Measurements from ENCODE around the gene PSMB11. TPM values are rescaled to one million over a fixed set of nuclear protein-coding genes. Genes with fewer than 3 reads are reported as not detected.

Gene PSMB11
- total and polyA plus RNA-seq, 4 experiments from 2014 or later, result not detected

- peaks cover 21 to 36% (median 30%) of the 10 kb centered on the region in 4 donors for H3K4me1 Mint-ChIP-seq
- ChIA-PET CTCF (ENCODE audit: partially characterized antibody) (interaction anchor here (1.1 to 3.7 kb wide), 16 partner anchors 9 to 308 kb away, joined by 3 to 40 read pairs (median 6); partner anchors contain the start of genes ACIN1, AJUBA, C14orf119 and CDH24), POLR2A (ENCODE audit: partially characterized antibody) (interaction anchor here (0.6 to 2.5 kb wide), 11 partner anchors 8 to 142 kb away, joined by 3 to 29 read pairs (median 3); partner anchors contain the start of genes ACIN1, C14orf119, CEBPE and PRMT5)
- Histone ChIP-seq H3K4me3 (ENCODE audit: low read length in 2 of 2) (no peak overlapping the region), H3K36me3 (ENCODE audit: insufficient read depth, low read length) (peaks cover 56% of the 10 kb centered on the region), H3K27me3 (ENCODE audit: insufficient read depth, low read length) (no peaks in the 10 kb centered on the region), H3K9me3 (ENCODE audit: control insufficient read depth in 1 of 2, low read length in 2 of 2) (no peaks in the 10 kb centered on the region), H3K27ac (ENCODE audit: low read depth, low read length) (peak overlapping the region; percentile 69), H3K4me1 (ENCODE audit: insufficient read depth, low read length) (peaks cover 28% of the 10 kb centered on the region)
- peaks cover 21 to 69% of the 10 kb centered on the region in 2 donors for H3K36me3 Mint-ChIP-seq
- peak overlapping the region; percentile 93 to 99 (median 94) for H3K4me3 Mint-ChIP-seq
- peak overlapping the region; percentile 89 to 98 (median 95) for H3K27ac Mint-ChIP-seq
- intact Hi-C loops (cut with micrococcal nuclease), result no loop called here
- DNase-seq, result no peak
- no peaks in the 10 kb centered on the region for H3K27me3 Mint-ChIP-seq
- no peaks in the 10 kb centered on the region for H3K9me3 Mint-ChIP-seq
These were observed 30.0 kb downstream of the PSMB11 start for GRCh38 chr14:23071921-23072539.

GRCh38 chr14:23074906-23075305 lies 32.9 kb downstream of the PSMB11 start:
- Mint-ChIP-seq H3K36me3 (peaks cover 39 to 78% of the 10 kb centered on the region in 2 donors), H3K27ac (peak overlapping the region in 1 of 7 donors; percentile 23), H3K9me3 (no peaks in the 10 kb centered on the region), H3K4me3 (no peak overlapping the region), H3K27me3 (no peaks in the 10 kb centered on the region), H3K4me1 (peaks cover 17 to 25% (median 24%) of the 10 kb centered on the region in 4 donors)
- CTCF ChIA-PET (ENCODE audit: partially characterized antibody), result interaction anchor here (0.7 to 1.9 kb wide), 4 partner anchors 17 to 113 kb away, joined by 3 to 7 read pairs (median 3); partner anchors contain the start of genes ACIN1 and C14orf119
- no peak for DNase-seq
- no peaks in the 10 kb centered on the region for H3K27me3 ChIP-seq (ENCODE audit: insufficient read depth, low read length)
- POLR2A ChIA-PET (ENCODE audit: partially characterized antibody), result no interaction called here
- no peak overlapping the region for H3K27ac ChIP-seq (ENCODE audit: low read depth, low read length)
- peaks cover 69% of the 10 kb centered on the region for H3K36me3 ChIP-seq (ENCODE audit: insufficient read depth, low read length)
- intact Hi-C loops (cut with micrococcal nuclease), result no loop called here
- no peak overlapping the region for H3K4me3 ChIP-seq (ENCODE audit: low read length in 2 of 2)
- peaks cover 22% of the 10 kb centered on the region for H3K4me1 ChIP-seq (ENCODE audit: insufficient read depth, low read length)
- H3K9me3 ChIP-seq (ENCODE audit: control insufficient read depth in 1 of 2, low read length in 2 of 2), result no peaks in the 10 kb centered on the region

DNA sequence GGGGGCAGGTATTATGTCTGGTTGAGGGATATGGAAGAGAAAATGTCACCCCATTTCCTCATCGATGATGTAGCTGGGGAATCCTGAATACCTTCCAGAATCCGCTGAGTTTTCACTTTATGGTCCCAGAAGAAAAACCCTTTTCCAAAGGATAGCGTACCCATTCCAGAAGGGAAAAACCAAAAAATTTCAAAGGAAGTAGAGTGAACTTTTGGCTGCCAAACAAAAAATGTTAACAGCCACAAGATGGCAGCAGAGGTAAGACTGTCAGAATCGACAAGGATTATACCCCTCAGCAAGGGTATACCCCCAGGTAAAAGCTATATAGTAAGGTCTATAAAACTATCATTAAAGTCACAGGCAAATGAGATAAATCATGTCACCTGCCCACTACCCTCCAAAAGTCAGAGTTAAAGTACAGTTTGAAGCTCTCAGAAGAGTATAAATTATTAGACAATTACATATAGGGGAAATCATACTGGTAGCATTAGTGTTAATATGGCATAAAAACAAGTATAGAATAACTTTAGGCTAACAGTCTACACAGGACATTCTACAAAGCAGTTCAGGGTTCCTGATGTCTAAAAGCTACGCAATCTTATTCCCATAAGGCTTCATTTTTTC lies 34.9 kb downstream of the PSMB11 start:
- DNase-seq, result peak in 4 of 5 donors; percentile 25 to 42 (median 38)
- CTCF ChIA-PET (ENCODE audit: partially characterized antibody), result interaction anchor here (0.6 to 5.6 kb wide), 34 partner anchors 8 to 359 kb away, joined by 3 to 47 read pairs (median 4); partner anchors contain the start of genes ACIN1, AJUBA, C14orf119 and CDH24

GRCh38 chr14:23077962-23078361 lies 36.0 kb downstream of the PSMB11 start:
- intact Hi-C loops (cut with micrococcal nuclease), result loop anchor here (1.0 to 2.0 kb wide), 3 partner anchors 9 to 109 kb away; no protein-coding TSS in a partner anchor
- Mint-ChIP-seq H3K4me1 (peaks cover 0 to 9% (median 8%) of the 10 kb centered on the region in 4 donors), H3K36me3 (peaks cover 51 to 79% of the 10 kb centered on the region in 2 donors), H3K9me3 (no peaks in the 10 kb centered on the region), H3K27ac (peak overlapping the region in 1 of 7 donors; percentile 59), H3K27me3 (no peaks in the 10 kb centered on the region), H3K4me3 (no peak overlapping the region)
- Histone ChIP-seq H3K27me3 (ENCODE audit: insufficient read depth, low read length) (no peaks in the 10 kb centered on the region), H3K9me3 (ENCODE audit: control insufficient read depth in 1 of 2, low read length in 2 of 2) (no peaks in the 10 kb centered on the region), H3K4me1 (ENCODE audit: insufficient read depth, low read length) (no peaks in the 10 kb centered on the region), H3K4me3 (ENCODE audit: low read length in 2 of 2) (no peak overlapping the region), H3K36me3 (ENCODE audit: insufficient read depth, low read length) (peaks cover 83% of the 10 kb centered on the region), H3K27ac (ENCODE audit: low read depth, low read length) (no peak overlapping the region)
- no peak for DNase-seq
- ChIA-PET POLR2A (ENCODE audit: partially characterized antibody) (interaction anchor here (0.9 to 2.4 kb wide), 4 partner anchors 9 to 43 kb away, joined by 3 to 16 read pairs (median 4); partner anchors contain the start of genes ACIN1 and C14orf119), CTCF (ENCODE audit: partially characterized antibody) (interaction anchor here (1.0 to 5.6 kb wide), 21 partner anchors 8 to 358 kb away, joined by 3 to 47 read pairs (median 6); partner anchors contain the start of genes ACIN1, C14orf119, CDH24 and CEBPE)

More for the DNA sequence above, 34.9 kb downstream of the PSMB11 start:
- H3K9me3 Mint-ChIP-seq, result no peaks in the 10 kb centered on the region
- peak overlapping the region in 3 of 7 donors; percentile 16 to 70 (median 57) for H3K27ac Mint-ChIP-seq
- no peak overlapping the region for H3K27ac ChIP-seq (ENCODE audit: low read depth, low read length)
- intact Hi-C loops (cut with micrococcal nuclease), result loop anchor here (1.0 to 2.0 kb wide), 3 partner anchors 8 to 110 kb away; no protein-coding TSS in a partner anchor
- peaks cover 5% of the 10 kb centered on the region for H3K4me1 ChIP-seq (ENCODE audit: insufficient read depth, low read length)
- no peak overlapping the region for H3K4me3 ChIP-seq (ENCODE audit: low read length in 2 of 2)
- H3K27me3 ChIP-seq (ENCODE audit: insufficient read depth, low read length), result no peaks in the 10 kb centered on the region
- H3K9me3 ChIP-seq (ENCODE audit: control insufficient read depth in 1 of 2, low read length in 2 of 2), result no peaks in the 10 kb centered on the region
- peaks cover 87% of the 10 kb centered on the region for H3K36me3 ChIP-seq (ENCODE audit: insufficient read depth, low read length)
- no peaks in the 10 kb centered on the region for H3K27me3 Mint-ChIP-seq
- peaks cover 55 to 87% of the 10 kb centered on the region in 2 donors for H3K36me3 Mint-ChIP-seq
- POLR2A ChIA-PET (ENCODE audit: partially characterized antibody), result interaction anchor here (1.1 to 2.4 kb wide), 6 partner anchors 8 to 277 kb away, joined by 3 to 16 read pairs (median 4); partner anchors contain the start of genes ACIN1 and C14orf119
- peaks cover 6 to 15% (median 10%) of the 10 kb centered on the region in 4 donors for H3K4me1 Mint-ChIP-seq
- H3K4me3 Mint-ChIP-seq, result no peak overlapping the region

- no peak for DNase-seq
These were observed 36.7 kb downstream of the PSMB11 start for GRCh38 chr14:23078692-23079116.

GRCh38 chr14:23079716-23080115 lies 37.7 kb downstream of the PSMB11 start:
- Mint-ChIP-seq H3K27ac (no peak overlapping the region), H3K36me3 (peaks cover 54 to 75% of the 10 kb centered on the region in 2 donors), H3K4me3 (no peak overlapping the region), H3K27me3 (no peaks in the 10 kb centered on the region), H3K4me1 (peaks cover 0 to 9% (median 8%) of the 10 kb centered on the region in 4 donors), H3K9me3 (no peaks in the 10 kb centered on the region)
- H3K4me3 ChIP-seq (ENCODE audit: low read length in 2 of 2), result no peak overlapping the region
- intact Hi-C loops (cut with micrococcal nuclease), result no loop called here
- no peaks in the 10 kb centered on the region for H3K9me3 ChIP-seq (ENCODE audit: control insufficient read depth in 1 of 2, low read length in 2 of 2)
- peaks cover 82% of the 10 kb centered on the region for H3K36me3 ChIP-seq (ENCODE audit: insufficient read depth, low read length)
- no peaks in the 10 kb centered on the region for H3K4me1 ChIP-seq (ENCODE audit: insufficient read depth, low read length)
- ChIA-PET CTCF (ENCODE audit: partially characterized antibody) (interaction anchor here (1.3 to 5.6 kb wide), 5 partner anchors 11 to 92 kb away, joined by 3 to 47 read pairs (median 6); partner anchors contain the start of genes ACIN1 and C14orf119), POLR2A (ENCODE audit: partially characterized antibody) (interaction anchor here (0.5 to 0.9 kb wide), 3 partner anchors 8 to 20 kb away, joined by 3 to 4 read pairs (median 3); partner anchors contain the start of gene ACIN1)
- no peaks in the 10 kb centered on the region for H3K27me3 ChIP-seq (ENCODE audit: insufficient read depth, low read length)
- no peak for DNase-seq
- no peak overlapping the region for H3K27ac ChIP-seq (ENCODE audit: low read depth, low read length)

More at GRCh38 chr14:23078692-23079116, 36.7 kb downstream of the PSMB11 start:
- Histone ChIP-seq H3K9me3 (ENCODE audit: control insufficient read depth in 1 of 2, low read length in 2 of 2) (no peaks in the 10 kb centered on the region), H3K27me3 (ENCODE audit: insufficient read depth, low read length) (no peaks in the 10 kb centered on the region), H3K27ac (ENCODE audit: low read depth, low read length) (no peak overlapping the region), H3K4me1 (ENCODE audit: insufficient read depth, low read length) (no peaks in the 10 kb centered on the region), H3K4me3 (ENCODE audit: low read length in 2 of 2) (no peak overlapping the region), H3K36me3 (ENCODE audit: insufficient read depth, low read length) (peaks cover 83% of the 10 kb centered on the region)
- Mint-ChIP-seq H3K4me3 (no peak overlapping the region), H3K27me3 (no peaks in the 10 kb centered on the region), H3K4me1 (peaks cover 0 to 9% (median 8%) of the 10 kb centered on the region in 4 donors), H3K27ac (peak overlapping the region in 1 of 7 donors; percentile 9), H3K9me3 (no peaks in the 10 kb centered on the region), H3K36me3 (peaks cover 51 to 80% of the 10 kb centered on the region in 2 donors)
- ChIA-PET POLR2A (ENCODE audit: partially characterized antibody) (no interaction called here), CTCF (ENCODE audit: partially characterized antibody) (interaction anchor here (1.1 to 5.6 kb wide), 7 partner anchors 10 to 92 kb away, joined by 3 to 47 read pairs (median 9); partner anchors contain the start of genes ACIN1, C14orf119 and CDH24)
- intact Hi-C loops (cut with micrococcal nuclease), result no loop called here

Data from CD4-positive, alpha-beta memory T cell (primary cell).